ENCODE data around the gene PARP4. TPM values are rescaled to one million over a fixed set of nuclear protein-coding genes. Genes with fewer than 3 reads are reported as not detected.
"Not testable (repeated sequence)": the region's sequence is repeated elsewhere in the genome, so short reads cannot be mapped to it uniquely, and the experiment has no call there.

Gene PARP4
- total RNA-seq, 1 donor from 2014 or later: 11.8 TPM

DNA sequence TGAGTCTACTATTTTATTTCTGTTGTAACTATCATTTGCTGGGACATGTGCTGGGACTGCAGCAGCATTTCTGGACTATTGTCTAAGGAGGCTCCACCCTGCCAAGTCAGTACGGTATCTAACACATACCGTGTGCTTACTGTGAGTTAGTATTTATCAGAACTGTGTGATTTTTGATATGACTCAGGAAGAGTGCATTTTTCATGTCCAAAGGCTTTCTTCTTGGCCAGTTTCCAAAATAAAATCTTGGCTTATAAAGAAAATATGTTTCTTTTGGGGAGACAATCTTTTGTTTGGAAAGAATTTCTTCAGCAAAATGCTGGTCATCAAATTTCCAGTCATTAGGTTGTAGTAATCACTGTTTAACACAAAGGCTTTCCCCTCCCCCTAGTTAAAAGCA lies 11.6 kb downstream of the PARP4 start:
- no peak overlapping the region for H3K4me3 ChIP-seq (ENCODE audit: low read depth, low read length)
- peak; percentile 84 for DNase-seq (ENCODE audit: low read depth)
- TF ChIP-seq CTCF (IDR thresholded peaks at IDR 0.05; ENCODE audit: insufficient read depth, low read length, severe bottlenecking): no peak
- no peaks in the 10 kb centered on the region for H3K27me3 ChIP-seq (ENCODE audit: control insufficient read depth, insufficient read depth, low read length)
- peaks cover 6% of the 10 kb centered on the region for H3K36me3 ChIP-seq (ENCODE audit: control insufficient read depth, insufficient read depth, low read length)
- no peak for FAIRE-seq

- peaks cover 7% of the 10 kb centered on the region for H3K36me3 ChIP-seq (ENCODE audit: control insufficient read depth, insufficient read depth, low read length)
- H3K4me3 ChIP-seq (ENCODE audit: low read depth, low read length): no peak overlapping the region
- H3K27me3 ChIP-seq (ENCODE audit: control insufficient read depth, insufficient read depth, low read length): no peaks in the 10 kb centered on the region
- TF ChIP-seq CTCF (IDR thresholded peaks at IDR 0.05; ENCODE audit: insufficient read depth, low read length, severe bottlenecking): no peak
- FAIRE-seq (no peak), DNase-seq (ENCODE audit: low read depth) (no peak)
Observed at GRCh38 chr13:24497742-24498141, 14.8 kb downstream of the PARP4 start.

- not testable (repeated sequence) for H3K4me3 ChIP-seq (ENCODE audit: low read depth, low read length); FAIRE-seq; H3K27me3 ChIP-seq (ENCODE audit: control insufficient read depth, insufficient read depth, low read length); H3K36me3 ChIP-seq (ENCODE audit: control insufficient read depth, insufficient read depth, low read length); DNase-seq (ENCODE audit: low read depth)
Observed at GRCh38 chr13:24496295-24496694, 16.3 kb downstream of the PARP4 start.

DNA sequence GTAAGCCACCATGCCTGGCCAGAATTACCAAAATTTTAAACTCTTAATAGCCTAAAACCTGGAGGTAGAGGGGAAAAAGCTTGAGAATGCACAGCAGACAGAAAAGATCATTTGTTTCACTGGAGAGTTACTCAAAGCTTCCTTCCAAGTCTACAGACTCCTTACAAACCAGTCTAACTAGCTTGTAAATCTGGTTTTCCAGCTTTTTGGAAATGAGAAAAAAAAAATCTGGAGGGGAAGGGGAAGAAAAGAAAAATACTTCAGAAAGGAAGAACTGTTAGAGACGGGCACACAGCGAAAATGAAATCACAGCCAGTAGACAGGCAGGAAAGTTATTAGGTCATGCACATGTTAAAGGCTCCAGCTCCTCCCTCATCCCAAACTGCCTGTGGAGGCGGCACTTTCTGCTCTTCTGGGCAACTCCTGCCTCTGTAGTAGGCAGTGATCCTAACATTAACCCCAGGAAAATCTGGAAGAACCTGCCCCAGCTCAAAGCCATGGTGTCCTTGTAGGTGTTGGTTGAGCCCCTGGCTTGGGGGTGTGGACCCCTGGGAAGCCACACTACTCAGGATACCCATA lies 17.3 kb downstream of the PARP4 start:
- FAIRE-seq (no peak), DNase-seq (ENCODE audit: low read depth) (peak; percentile 29)
- H3K27me3 ChIP-seq (ENCODE audit: control insufficient read depth, insufficient read depth, low read length): no peaks in the 10 kb centered on the region
- no peak overlapping the region for H3K4me3 ChIP-seq (ENCODE audit: low read depth, low read length)
- no peak for TF ChIP-seq CTCF (IDR thresholded peaks at IDR 0.05; ENCODE audit: insufficient read depth, low read length, severe bottlenecking)
- peaks cover 11% of the 10 kb centered on the region for H3K36me3 ChIP-seq (ENCODE audit: control insufficient read depth, insufficient read depth, low read length)

DNA sequence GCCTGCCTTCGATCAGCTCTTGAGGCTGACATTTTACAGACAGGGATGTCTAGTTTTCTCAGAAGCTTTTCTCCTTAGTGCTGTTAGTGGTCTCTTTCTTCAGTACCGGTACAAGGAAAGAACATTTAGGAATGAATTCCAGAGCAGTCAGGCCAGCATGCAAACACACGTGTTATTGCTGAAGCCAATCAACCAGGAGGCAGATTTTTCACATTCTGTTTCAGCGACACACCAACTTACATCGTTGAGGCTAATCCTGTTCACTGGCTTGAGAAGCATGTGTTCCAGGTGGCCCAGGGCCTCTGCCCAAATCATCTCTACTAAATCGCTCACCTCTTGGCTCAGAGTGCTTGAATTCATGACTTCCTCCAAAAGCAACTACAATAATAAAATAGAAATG lies 19.2 kb downstream of the PARP4 start:
- Histone ChIP-seq H3K27me3 (ENCODE audit: control insufficient read depth, insufficient read depth, low read length) (no peaks in the 10 kb centered on the region), H3K4me3 (ENCODE audit: low read depth, low read length) (no peak overlapping the region), H3K36me3 (ENCODE audit: control insufficient read depth, insufficient read depth, low read length) (peaks cover 15% of the 10 kb centered on the region)
- DNase-seq (ENCODE audit: low read depth): no peak
- no peak for FAIRE-seq
- no peak for TF ChIP-seq CTCF (IDR thresholded peaks at IDR 0.05; ENCODE audit: insufficient read depth, low read length, severe bottlenecking)

GRCh38 chr13:24491845-24492244 lies 20.7 kb downstream of the PARP4 start:
- FAIRE-seq (peak; percentile 47), DNase-seq (ENCODE audit: low read depth) (no peak)
- Histone ChIP-seq H3K27me3 (ENCODE audit: control insufficient read depth, insufficient read depth, low read length) (no peaks in the 10 kb centered on the region), H3K36me3 (ENCODE audit: control insufficient read depth, insufficient read depth, low read length) (peaks cover 11% of the 10 kb centered on the region), H3K4me3 (ENCODE audit: low read depth, low read length) (no peak overlapping the region)
- no peak for TF ChIP-seq CTCF (IDR thresholded peaks at IDR 0.05; ENCODE audit: insufficient read depth, low read length, severe bottlenecking)

All from bronchial epithelial cell (primary cell).